GM19328 (cell line): ENCODE results near the gene NDUFA8.
A peak's percentile ranks its signal among the peaks of the same experiment; 100 is the strongest.

Source experiments
- ATAC-seq: cut with Tn5 transposase; IDR thresholded peaks from one replicate; pipeline ENCODE4 v1.9.1; 2021; ENCODE audit warnings: mild to moderate bottlenecking, moderate library complexity; ENCODE audit not compliant: unreplicated experiment

Gene NDUFA8

DNA sequence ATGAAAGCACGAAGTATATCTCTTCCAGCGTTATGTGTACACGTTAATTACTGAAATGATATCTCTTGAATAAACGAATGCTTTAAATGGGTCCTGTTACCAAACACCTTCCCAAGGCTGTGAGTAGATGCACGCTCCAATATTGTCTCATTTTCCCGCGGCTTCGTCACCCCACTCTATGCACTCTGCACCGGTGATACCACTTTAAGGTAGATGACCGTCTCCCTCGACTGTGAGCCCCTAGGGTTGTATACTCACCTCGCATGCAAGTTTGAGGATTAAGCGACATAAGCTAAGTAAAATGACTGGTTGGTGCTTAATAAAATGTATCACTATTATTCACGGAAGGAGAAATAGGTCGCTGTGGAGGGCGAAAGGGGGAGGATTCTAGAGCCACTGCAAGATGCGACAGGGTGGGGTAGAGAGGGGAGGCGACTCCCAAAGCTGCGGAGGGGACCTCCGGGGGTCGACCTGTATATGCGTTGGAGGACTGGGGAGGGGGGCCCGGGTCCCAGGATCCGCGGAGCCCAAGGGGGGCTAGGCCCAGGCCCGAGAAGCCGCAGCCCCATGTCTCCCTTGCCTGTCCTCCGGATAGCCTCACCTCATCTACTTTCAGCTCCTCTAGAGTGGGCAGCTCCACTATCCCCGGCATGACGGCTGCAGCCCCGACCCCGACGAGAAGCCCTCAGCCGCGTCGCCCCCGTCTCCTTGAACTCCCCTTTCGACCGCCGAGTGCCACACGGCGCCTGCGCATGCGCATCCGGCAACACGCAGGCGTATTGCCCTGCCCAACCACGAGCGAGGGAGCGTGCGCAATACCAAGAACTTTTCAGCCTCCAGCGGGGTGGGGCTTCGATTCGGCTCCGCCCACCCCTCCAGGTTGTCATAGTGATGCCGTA is at the start of gene NDUFA8, which contains the start of gene MORN5:
NDUFA8 (minus strand) TSS at position 754 of the 899 bp plus-strand sequence; CDS start at position 652, 102 bp downstream.
MORN5 (plus strand) TSS at position 883 of the 899 bp plus-strand sequence. CDS start 65 bp downstream, outside the sequence.
- peak; percentile 94 for ATAC-seq

DNA sequence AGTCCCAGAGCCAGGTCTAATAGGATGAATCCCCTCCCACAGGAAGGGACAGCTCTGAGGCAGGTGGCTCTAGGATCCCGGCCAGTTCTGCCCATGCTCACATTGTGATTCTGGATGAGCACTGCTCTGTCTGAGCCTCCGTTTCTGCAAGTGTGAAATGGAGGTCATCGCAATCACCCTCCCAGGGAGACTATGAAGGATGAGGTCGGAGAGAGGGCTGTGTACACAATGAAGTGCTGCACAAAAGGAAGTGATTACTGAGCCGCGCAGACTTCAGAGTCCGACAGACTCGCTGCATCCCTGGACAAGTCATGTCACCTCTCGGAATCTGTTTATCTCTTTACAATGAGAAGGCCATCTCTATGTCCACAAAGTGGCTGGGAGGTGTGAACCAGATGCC is 47.5 kb upstream of the NDUFA8 start:
- ATAC-seq, result no peak

DNA sequence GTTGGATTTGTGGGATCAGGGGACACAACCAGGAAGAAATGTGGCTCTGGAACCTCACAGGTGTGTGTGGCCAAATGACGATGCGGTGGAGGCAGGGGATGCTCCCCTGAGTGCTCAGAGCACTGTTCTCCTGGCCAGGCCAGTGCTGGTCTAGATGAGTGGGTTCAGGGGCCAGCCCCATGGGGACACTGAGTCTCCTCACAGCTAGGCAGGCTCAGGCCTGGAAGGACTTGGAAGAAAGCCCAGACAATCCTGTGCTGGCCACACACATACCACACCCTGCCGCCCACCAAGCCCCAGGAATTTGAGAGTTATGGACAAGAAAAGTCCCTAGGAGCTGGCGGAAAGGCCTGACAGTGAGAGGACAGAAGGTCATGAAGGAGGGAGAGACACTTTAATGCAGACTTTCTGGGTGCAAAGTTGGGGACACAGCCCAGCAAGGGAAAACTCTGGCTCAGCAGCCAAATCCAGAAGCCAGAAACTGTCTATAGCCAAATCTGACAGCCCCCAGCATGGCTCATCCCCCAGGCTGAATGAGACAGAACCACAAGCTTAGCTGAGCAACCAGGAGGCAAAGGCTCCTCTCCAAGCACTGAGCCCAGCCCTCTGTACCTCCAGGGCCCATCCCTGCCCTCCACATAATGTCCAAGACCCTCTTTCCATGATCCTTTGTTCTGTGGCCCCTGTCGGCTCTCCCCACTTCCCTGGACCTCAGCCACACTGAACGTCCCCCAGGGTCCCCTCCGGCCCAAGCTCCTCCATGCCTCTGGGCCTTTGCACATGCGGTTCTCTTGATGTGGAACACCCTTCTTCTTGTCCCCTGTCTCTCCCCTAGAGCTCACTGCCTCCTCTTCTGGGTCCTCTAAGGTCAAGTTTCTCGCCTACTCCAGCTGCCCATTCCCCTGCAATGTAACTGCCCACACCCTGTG is 46.8 kb upstream of the NDUFA8 start:
- no peak for ATAC-seq

DNA sequence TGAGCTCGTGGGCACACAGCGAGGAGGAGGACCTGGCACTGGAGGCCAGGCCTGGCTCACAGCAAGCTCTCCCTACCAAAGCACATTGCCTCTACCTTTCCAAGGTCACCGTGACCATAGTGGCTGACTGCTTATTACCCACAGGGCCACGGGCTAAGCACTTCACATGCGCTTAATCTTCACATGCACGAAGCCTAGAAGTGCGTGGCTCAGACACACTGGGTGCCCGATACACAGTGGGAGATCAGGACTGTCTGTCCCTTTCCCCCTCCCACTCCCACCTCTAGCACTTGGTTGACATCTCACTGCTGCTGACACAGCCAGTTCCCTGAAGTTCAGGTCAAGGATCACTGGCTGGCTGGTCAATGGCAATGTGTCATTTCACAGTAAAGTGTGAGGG is 45.6 kb upstream of the NDUFA8 start:
- no peak for ATAC-seq

DNA sequence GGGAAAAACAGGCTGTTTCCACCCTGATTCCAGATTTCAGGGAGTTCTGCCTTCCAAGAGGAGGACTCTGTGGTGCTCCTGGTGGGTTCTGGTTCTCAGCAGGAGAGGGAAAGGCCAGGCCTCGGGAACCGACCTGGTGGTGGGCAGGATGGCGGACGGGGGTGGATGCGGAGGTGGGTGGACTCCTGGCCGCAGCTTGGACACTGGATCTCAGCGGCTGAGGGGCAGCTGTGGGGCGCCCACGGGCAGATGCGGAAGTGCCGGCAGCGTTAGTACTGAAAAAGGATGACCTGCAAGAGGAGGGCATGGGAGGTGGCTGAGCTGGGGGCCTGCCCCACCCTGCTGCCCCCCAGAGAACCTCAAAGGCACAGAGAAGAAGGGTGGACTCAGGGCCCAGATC is 44.9 kb upstream of the NDUFA8 start:
- no peak for ATAC-seq

DNA sequence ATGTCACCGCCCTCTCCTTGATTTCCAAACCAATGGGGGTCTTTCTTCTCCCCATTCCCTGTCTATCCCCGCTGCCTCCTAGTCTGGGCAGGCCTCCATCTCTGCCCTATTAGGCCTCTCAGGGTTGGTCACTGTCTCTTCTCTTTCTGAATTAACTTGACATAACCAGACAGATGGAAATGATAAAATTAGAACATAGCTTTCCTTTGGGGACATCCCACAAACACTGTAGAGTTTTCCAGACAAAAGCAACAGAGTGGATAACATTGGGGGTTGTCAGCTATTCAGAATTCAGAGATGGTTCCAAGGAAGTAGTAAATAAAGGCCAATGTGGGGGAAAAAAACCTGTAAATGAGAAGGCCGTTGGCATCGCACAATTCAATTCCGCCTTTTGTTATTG is 44.5 kb upstream of the NDUFA8 start:
- ATAC-seq, result no peak

DNA sequence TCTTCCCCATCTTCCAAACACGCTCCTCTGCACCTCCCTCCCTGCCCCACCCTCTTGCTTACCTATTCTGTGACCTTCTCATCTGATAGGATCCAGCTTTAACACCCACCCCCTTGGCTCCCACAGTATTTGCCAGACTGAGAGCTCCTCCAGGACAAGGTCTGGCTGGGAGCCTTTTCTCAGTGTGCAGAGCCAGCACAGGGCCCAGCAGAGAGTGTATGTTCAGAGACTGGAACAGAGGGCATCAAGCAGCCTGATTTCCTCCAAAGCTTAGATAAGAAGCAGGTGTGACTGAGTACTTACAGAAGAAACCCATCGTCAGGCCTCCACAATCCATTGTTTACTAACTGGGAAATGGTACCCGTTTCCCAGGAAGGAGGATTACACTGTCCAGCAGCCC is 42.5 kb upstream of the NDUFA8 start:
- ATAC-seq, result no peak

DNA sequence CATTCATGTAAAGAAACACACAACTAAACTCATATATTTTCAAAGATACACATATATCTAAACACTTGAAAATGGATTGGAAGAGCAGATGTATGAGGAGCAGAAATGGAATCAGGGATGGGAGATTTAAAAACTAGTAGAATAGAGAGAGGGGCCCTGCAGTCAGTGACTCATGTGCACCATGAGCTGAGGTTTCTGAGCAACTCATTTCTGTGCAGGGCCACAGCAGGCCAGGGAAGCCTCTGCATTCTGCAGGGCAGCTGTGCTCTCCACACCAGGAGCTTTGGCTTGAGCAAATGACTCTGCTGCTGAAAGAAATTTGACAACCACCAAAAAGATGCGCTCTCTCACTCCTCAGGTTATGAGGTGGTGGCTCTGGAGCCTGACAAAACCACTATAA is 42.1 kb upstream of the NDUFA8 start:
- no peak for ATAC-seq

DNA sequence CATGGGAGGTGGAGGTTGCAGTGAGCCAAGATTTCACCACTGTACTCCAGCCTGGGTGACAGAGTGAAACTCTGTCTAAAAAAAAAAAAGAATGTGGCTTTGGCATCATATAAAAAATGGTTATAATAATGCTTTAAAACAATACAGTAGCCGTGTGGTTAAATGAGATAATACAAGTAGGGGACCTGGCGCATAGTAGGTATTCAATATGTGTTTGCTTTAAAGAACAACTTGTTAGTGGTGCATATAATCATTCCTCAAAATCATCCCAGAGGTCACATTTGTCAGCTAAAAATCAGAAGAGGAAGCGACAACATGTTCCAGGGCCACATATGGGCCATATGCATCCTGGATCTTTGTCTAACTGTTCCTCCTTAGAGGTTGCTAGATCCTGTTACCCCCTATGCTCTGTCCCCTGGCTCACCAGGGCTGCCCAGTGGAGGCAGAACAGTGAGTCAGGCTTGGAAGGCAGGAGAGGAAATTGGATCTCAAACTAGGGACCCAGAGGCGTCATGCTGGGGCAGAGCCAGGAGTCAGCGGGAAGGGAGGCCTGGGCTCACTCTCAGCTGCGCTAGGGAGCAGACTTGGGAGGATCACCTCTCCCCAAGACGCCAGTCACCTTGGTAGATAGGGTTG is 41.5 kb upstream of the NDUFA8 start:
- no peak for ATAC-seq

DNA sequence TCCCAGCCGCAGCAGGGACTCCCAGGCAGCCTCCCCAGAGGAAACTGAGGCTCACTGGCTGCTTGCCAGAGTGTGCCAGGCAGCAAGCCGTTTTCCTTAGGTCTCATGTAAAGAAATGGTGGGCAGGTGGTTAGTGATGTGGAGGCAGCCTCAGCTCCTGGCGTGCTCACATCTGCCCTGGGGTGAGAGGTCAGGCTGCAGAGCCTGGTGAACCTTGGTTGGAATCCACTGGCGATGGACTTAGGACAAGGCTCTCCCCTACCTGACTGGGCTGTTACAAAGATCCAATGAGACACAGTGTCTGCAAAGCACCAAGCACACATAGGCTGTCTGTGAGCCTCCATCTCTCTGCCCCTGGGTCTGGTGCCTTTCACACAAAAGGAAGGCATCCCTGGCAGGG is 38.3 kb upstream of the NDUFA8 start:
- no peak for ATAC-seq

DNA sequence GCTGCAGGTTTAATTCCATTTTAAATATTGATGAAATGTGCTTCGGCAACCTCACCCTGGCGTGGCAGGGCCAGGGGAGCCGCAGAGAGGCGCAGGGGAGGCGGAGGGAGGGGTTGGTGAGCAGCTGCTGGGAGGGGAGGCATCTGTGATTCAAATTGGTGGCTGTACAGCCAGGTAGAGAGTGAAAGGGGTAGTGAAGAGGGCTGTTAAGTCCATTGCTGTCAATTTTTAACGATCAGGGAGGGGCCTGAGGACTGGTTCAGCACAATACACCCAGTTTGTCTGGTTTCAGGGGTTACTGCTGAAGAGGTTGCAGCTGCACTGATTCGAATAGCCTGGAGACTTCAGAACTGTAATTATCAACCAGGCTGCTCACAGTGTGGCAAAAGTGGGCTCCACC is 37.8 kb upstream of the NDUFA8 start:
- ATAC-seq, result no peak

DNA sequence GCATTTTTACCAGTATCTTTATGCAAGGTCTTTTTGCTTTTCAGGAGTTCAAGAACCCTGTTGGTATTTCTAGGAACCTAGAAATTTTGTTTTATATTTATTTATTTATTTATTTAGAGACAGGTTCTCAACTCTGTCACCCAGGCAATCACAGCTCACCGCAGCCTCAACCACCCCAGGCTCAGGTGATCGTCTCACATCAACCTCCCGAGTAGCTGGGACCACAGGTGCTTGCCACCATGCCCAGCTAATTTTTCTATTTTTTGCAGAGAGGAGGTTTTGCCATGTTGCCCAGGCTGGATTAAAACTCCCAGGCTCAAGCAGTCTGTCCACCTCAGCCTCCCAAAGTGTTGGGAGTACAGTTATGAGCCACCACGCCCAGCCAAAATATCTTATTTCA is 36.3 kb upstream of the NDUFA8 start:
- no peak for ATAC-seq

DNA sequence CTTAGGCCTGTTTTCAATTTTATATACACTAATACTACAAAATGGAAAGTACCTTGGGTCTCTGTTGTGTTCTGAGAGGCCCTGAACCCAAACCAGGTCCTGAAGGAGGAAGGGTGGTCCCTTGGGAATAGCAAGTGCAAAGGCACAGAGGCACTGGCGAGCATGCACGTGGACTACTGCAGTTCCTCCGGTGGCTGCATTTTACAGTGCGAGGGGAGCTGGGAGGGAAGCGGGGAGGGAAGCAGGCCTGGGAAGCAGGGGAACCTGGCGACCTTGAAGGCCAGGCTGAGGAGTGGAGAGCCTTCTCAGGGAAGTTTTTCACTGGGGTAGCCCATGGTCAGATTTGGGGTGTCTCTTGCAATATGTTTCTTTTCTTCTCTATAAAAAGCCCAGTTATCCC is 34.1 kb upstream of the NDUFA8 start:
- no peak for ATAC-seq

DNA sequence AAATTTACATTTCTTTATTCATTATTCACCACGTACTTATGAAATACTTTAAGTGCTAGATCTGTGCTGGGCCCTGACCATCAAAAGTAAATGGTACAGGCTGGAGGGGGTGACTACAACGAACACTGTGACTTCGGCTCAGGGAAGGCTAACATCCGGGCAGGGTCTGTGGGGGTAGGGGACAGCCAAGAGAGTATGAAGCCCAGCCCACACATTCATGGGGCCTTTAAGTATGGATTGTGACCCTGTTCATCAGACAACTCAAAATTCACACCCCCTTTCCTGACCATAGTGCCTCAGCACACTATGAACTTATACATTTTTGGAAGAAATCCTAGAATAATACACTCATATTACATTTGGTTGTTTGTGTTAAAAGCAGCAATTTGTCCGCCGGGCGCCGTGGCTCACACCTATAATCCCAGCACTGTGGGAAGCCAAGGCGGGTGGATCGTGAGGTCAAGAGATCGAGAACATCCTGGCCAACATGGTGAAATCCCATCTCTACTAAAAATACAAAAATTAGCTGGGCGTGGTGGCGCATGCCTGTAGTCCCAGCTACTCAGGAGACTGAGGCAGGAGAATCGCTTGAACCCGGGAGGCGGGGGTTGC is 33.4 kb upstream of the NDUFA8 start:
- no peak for ATAC-seq

DNA sequence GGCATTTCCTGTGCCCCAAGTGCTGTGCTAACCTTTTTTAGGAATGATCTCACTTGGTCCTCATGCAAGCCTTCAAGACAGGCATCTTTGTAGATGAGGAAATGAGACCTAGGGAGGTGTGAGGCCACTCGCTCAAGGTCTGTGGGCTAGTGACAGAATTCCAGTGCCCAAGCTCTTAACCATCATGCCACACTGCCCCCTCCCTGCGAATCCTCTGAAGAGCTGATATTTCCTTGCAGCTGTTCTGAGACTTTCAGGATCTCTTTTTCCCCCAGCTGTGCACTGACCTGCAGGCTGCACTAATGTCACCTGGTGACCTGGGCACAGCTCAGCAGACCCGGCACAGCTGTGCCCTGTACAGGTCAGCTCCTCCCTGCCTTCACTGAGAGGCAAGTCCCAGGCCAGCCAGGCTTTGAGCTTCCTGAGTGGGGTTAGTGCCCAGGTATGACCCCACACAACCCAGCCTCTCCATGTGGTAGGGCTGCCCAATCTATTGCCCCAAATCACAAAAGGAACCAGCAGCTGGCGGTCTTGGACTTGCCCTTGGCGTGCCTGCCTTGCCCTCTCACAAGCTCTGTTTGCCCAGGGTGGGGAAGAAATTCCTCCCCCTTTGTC is 32.8 kb upstream of the NDUFA8 start:
- ATAC-seq, result no peak

DNA sequence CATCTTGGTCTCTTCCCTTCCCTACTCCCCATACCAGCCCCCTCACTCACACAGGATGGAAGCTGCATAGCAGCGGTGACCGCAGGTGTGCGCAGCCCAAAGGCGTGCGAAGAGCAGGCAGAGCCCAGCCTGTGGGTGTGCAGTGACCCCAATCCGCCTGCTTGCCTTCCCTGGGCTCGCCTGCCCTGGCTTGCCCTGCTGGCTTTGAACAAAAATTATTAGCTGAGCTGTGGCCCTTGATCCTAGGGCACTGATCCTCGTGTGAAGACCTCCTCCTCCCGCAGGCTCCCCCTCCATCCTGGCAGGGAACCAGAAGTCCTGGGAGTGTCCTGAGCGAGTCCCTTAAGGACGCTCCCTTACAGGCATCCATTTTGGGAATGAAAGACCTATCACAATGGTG is 32.0 kb upstream of the NDUFA8 start:
- ATAC-seq, result no peak

DNA sequence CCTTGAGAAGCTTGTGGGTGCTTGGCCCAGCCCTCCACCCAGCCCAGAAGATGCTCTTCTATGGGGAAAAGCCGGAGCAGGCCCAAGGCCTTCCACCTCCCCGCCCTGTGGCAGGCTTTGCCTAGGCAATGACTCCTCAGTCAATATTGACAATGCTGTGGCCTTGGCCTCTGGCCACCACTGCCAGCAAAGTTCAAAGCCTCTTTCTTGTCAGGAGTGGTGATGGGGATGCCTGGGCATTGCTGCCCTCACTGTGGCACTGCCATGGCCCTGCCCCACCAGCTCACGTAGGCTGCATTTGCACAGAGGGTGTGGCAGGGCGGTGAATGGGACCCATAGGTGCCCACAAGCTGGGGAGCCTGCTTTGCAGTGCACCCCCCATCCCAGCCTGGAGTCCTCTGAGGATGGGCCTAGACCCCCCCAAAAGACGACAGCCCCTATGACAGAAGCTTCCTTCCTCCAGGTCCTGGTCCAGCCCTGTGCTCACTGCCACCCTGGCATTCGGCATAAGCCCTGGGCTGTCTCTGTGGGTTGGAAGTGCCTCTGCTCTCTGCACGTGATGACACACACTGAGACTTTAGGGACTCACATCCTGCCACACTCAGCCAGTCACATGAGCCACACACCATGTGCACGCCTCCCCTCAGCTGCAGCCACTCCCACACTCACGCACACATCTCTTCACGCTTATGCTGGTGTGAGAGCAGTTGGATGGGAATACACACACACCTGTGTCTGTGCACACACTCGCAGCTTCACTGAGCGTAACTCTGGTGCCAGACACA is 31.2 kb upstream of the NDUFA8 start:
- no peak for ATAC-seq

DNA sequence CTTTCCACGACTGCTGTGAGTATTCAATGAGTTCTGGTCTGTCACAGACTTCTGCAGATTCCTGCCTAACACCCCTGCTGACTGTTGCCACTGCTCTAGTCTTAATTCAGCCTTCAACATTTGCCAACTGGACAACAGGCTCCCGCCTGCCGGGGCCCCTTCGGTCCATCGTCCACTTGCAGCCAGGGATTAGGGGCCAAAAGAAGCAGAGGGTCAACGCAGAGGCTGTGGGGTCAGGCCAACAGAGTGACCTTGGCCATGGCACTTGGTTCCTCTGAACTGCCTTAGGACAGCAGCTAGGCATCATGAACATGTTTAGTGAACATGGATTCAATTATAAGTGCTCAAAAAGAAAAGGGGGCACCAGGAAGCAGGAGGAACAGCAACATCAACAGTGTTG is 28.8 kb upstream of the NDUFA8 start:
- ATAC-seq, result no peak

DNA sequence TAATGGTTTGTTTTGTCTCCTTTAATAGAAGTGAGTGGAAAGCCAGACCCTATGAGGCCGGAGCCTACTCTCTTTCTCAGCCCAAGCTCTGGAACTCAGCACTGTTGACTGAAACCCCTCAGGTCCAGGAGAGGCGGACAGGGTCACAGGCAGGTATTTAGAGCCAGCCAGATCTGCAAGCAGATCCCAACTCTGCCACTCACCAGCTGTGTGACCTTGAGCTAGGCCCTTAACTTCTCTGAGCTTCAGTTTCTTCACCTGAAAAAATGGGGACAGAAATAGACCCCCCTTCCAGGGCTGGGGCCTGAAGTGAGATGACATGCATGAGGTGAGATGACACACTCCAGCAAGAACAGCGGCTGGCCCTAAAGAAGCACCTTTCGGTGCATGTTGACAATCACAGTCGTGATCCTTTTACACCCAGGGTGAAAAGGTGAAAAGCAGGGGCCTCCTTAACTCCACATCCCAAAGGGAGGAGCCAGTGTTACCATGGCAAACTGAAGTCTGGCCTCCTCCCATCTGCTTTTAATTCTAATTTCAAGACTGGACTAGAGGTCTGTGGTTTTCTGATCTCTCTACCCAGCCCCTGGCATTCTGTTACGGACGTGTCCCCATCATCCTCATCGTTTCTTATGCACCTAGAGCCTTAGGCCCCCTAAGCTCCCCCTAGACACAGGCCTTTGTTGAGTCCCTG is 27.3 kb upstream of the NDUFA8 start:
- no peak for ATAC-seq
